GM12864 (cell line): ENCODE data around the gene GLIS2.
"Not testable (repeated sequence)": the region's sequence is repeated elsewhere in the genome, so short reads cannot be mapped to it uniquely, and the experiment has no call there.

Experiments
- DNase-seq: peaks from one replicate; pipeline ENCODE4 v3.0.0-alpha.2; 2011; ENCODE audit warnings: low read depth
- H3K4me3 ChIP-seq: 2 replicates; pipeline ENCODE4 v1.5.1; 2011; ENCODE audit warnings: mild to moderate bottlenecking, low read depth, low read length, control low read depth
- TF ChIP-seq, protein P1 (sequence below): IDR thresholded peaks from 2 replicates; pipeline ENCODE4 v1.5.1; 2011; ENCODE audit warnings: low read depth, mild to moderate bottlenecking, moderate library complexity, low read length, control low read depth, inconsistent platforms; ENCODE audit errors: missing control alignments

The GLIS2 gene

DNA sequence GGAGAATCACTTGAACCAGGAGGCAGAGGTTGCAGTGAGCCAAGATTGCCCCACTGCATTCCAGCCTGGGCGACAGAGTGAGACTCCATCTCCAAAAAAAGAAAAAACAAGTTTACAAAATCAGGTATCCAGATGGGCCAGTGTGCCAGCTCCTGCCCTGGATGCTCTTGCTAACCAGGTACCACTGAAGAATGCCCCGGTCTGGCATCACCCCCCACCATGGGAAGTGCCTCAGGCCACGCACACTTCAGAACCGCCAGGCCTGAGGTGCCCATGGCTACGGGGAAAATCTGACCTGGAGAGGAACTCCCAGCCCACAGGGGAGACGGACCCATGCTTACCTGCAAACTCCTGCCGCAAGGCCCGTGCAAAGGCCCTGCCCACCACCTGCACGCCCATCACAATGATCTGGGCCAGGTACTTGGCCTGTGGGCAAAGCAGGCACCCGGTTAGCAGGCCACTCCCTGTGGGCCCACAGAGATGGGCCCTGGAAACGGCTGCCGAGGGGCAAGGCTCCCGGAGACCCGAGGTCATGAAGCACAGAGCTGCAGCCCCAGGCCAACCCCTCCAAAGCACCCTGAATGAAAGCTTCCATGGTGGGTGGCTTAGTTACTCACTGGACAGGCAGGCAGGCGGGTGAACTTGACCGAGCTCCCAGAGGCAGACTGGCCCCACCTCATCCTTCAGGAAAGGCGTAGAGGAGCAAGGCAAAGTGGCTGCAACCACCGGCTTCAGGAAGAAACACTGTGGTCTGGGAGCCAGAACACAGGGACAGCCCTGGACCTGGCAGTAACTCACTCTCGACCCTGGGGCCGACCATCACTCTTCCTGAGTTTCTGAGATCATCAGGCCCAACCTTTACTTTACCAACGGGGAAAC, 27.2 kb downstream of the GLIS2 start:
- TF ChIP-seq, protein P1, sequence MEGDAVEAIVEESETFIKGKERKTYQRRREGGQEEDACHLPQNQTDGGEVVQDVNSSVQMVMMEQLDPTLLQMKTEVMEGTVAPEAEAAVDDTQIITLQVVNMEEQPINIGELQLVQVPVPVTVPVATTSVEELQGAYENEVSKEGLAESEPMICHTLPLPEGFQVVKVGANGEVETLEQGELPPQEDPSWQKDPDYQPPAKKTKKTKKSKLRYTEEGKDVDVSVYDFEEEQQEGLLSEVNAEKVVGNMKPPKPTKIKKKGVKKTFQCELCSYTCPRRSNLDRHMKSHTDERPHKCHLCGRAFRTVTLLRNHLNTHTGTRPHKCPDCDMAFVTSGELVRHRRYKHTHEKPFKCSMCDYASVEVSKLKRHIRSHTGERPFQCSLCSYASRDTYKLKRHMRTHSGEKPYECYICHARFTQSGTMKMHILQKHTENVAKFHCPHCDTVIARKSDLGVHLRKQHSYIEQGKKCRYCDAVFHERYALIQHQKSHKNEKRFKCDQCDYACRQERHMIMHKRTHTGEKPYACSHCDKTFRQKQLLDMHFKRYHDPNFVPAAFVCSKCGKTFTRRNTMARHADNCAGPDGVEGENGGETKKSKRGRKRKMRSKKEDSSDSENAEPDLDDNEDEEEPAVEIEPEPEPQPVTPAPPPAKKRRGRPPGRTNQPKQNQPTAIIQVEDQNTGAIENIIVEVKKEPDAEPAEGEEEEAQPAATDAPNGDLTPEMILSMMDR: no peak
- no peak for DNase-seq

DNA sequence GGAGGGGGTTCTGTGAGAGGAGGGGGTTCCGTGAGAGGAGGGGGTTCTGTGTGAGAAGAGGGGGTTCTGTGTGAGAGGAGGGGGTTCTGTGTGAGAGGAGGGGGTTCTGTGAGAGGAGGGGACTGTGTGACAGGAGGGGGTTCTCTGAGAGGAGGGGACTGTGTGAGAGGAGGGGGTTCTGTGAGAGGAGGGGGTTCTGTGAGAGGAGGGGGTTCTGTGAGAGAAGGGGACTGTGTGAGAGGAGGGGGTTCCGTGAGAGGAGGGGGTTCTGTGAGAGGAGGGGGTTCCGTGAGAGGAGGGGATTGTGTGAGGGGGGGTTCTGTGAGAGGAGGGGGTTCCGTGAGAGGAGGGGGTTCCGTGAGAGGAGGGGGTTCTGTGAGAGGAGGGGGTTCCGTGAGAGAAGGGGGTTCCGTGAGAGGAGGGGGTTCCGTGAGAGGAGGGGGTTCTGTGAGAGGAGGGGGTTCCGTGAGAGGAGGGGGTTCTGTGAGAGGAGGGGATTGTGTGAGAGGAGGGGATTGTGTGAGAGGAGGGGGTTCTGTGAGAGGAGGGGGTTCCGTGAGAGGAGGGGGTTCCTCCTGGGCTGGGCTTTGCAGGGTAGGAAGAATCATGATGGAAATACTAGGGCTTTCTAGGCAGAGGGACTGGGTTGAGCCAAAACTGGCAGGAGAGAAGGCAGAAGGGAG, 28.6 kb downstream of the GLIS2 start:
- DNase-seq, H3K4me3 ChIP-seq: not testable (repeated sequence)

More for the DNA sequence above, 27.2 kb downstream of the GLIS2 start:
- no peak overlapping the region for H3K4me3 ChIP-seq

DNA sequence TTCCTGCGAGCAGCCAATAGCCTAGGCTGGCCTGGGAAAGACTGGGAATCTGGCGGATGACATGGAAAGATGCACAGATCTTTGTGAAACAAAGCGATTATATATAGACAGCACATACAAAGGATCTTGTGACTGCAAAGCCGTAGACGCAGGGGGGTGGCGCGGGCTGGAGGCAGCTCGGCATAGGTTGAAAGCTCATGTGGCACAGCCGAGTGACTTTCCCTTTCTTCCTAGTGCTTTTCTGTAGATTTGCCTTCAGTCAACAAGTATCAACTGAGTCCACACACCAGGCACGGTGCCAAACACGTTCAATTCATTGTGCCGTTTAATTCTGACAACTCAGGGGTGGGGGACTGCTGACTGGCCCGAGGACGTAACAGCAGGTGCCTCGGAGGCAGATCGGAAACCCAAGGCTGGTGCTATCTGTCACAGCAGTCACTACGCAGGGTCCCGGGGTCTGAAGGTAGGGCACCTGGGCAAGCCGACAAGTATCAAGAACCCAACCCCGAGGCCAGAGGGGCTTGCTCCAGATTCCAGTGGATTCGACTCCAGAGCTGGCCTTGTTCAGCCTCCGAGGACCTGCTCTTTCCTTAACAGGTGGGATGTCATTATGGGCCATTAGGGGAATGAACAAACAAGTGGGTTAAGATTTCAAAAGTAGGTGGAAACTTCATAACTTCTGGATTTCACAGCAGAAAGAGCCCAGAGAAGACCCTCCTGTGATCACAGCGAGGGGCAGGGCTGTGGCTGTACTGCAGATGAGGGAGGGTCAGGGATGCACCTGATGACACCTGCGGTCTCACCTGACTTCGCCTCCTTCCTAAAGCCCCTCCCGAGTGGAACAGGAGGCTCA, 29.3 kb downstream of the GLIS2 start:
- no peak overlapping the region for H3K4me3 ChIP-seq
- no peak for DNase-seq
- TF ChIP-seq, protein P1: no peak

DNA sequence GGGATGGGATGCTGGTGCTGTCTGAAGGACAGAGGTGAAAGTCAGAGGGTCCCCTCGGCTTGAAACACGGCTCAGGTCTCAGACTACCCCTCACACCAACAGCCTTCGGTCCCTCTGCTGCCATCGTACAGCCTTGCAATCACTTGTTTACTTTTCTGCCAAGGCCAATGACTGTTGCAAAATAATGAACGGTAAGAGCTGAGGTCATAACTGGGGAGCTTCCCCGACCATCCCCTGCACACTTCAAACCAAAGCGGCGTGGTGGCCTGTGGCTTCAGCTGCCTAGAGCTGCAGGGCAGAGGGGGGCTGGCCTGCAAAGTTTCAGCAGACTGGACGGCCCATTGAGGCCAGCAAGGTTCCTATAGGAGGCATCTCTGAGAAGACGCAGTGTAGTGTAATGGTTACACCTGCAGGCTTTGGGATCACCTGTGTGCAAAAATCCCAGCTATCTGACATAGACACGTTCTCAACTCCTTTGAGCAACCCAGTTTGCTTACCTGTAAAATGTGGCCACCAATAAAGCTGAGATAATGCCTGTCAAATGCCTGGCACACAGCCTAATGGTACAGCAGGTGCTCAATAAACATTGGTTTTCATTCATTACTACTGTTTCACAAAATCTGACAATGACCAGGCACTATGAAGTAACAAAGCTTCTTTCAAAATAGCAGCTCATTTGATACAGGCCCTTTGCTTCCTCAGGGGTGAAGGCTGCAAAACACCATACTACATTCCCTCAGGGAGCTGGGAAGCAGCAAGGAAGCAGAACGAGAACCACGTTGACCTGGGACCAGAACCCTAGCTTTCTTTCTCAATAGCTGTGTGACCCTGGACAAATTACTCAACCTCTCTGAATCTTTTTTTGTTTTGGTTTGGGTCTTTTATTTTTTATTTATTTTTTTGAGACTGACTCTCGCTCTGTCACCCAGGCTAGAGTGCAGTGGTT, 30.2 kb downstream of the GLIS2 start:
- TF ChIP-seq, protein P1: no peak
- DNase-seq: no peak
- H3K4me3 ChIP-seq: no peak overlapping the region

DNA sequence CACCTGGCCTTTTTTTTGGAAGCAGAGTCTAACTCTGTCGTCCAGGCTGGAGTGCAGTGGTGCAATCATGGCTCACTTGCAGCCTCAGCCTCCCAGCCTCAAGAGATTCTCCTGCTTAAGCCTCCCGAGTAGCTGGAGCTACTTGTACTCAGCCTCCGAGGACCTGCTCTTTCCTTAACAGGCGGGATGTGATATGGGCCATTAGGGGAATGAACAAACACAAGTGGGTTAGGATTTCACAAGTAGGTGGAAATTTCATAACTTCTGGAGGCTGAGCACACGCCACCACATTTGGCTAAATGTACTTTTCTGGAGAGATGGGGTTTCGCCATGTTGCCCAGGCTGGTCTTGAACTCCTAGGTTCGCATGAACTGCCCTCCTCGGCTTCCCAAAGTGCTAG, 31.1 kb downstream of the GLIS2 start:
- TF ChIP-seq, protein P1: no peak
- DNase-seq: no peak
- H3K4me3 ChIP-seq: no peak overlapping the region

DNA sequence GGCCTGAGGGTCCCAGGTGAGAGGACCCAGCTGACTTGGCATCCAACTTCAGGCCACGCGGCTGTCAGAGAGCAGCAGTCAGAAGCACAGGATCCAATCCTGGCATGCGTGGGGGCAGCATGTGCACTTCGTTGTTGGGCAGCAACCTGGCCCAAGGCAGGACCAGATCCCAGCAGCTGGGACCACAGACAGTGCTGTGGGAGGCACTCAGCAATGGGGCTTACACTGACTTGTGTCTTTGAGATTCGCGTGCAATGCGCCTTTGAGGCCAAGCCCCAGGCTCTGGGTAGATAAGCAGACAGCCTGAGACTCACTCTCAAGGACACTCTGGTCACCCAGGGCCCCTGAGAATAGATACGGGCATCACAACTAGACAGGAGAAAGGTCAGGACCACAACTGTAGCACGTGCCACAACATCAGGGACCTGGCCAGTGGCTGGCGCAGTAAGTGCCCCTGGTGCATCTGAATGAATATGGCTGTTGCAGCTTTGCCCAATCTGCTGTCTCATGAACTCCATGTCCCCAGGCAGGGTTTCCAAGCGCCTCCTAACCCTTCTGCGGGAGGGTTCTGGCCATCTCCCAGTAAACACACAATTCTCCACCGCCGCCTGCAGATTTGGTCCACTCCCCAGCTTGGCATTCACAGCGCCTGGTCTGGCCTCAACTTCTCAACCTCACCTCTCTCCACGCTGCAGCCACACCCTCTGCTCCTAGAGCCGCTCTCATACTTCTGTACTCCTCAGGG, 32.1 kb downstream of the GLIS2 start:
- TF ChIP-seq, protein P1: no peak
- DNase-seq: no peak
- no peak overlapping the region for H3K4me3 ChIP-seq
